ENCODE data around the gene SLC47A2.

- TF ChIP-seq GATA2 (IDR thresholded peaks at IDR 0.05; ENCODE audit: low read depth, low read length) (no peak), GATA3 (IDR thresholded peaks at IDR 0.05; ENCODE audit: low read depth, low read length) (no peak)
Observed at GRCh38 chr17:19706791-19707727, 9.3 kb downstream of the SLC47A2 start.
